GM20431 (cell line): ENCODE results near the gene DPYSL5.
"Not testable (repeated sequence)": the region's sequence is repeated elsewhere in the genome, so short reads cannot be mapped to it uniquely, and the experiment has no call there.

Experiments
- in situ Hi-C: fragments of 300-500 bp; cut with MseI, MboI; formaldehyde crosslinking; loops from one replicate; pipeline ENCODE4 v1.15.0; 2020; ENCODE audit warnings: low sequenced_read_pairs; ENCODE audit not compliant: unreplicated experiment

DPYSL5 gene

GRCh38 chr2:26847655-26848335, at the start of gene DPYSL5:
Gene DPYSL5 (plus strand): TSS chr2:26848132. CDS start chr2:26898500, 50,368 bp downstream.
- in situ Hi-C loops: loop anchor here (25.0 kb wide), 1 partner anchor 440 kb away; the partner anchor contains the start of genes DNAJC5G and TRIM54

GRCh38 chr2:26801328-26801727, 46.6 kb upstream of the DPYSL5 start:
- in situ Hi-C loops: no loop called here

GRCh38 chr2:26801796-26802195, 46.1 kb upstream of the DPYSL5 start:
- in situ Hi-C loops: no loop called here

- in situ Hi-C loops: no loop called here
These were observed 42.7 kb upstream of the DPYSL5 start for GRCh38 chr2:26805241-26805676.

- in situ Hi-C loops: no loop called here
These were observed 40.0 kb upstream of the DPYSL5 start for GRCh38 chr2:26807788-26808460.

GRCh38 chr2:26809211-26809610, 38.7 kb upstream of the DPYSL5 start:
- in situ Hi-C loops: no loop called here

GRCh38 chr2:26809876-26810577, 37.9 kb upstream of the DPYSL5 start:
- in situ Hi-C loops: no loop called here

GRCh38 chr2:26811261-26811660, 36.7 kb upstream of the DPYSL5 start:
- in situ Hi-C loops: no loop called here

GRCh38 chr2:26811791-26812694, 35.9 kb upstream of the DPYSL5 start:
- in situ Hi-C loops: no loop called here

GRCh38 chr2:26812731-26813130, 35.2 kb upstream of the DPYSL5 start:
- in situ Hi-C loops: no loop called here

GRCh38 chr2:26814072-26814765, 33.7 kb upstream of the DPYSL5 start:
- in situ Hi-C loops: not testable (repeated sequence)

- in situ Hi-C loops: no loop called here
These were observed 31.0 kb upstream of the DPYSL5 start for GRCh38 chr2:26816893-26817292.

- in situ Hi-C loops: no loop called here
These were observed 29.7 kb upstream of the DPYSL5 start for GRCh38 chr2:26818255-26818654.

GRCh38 chr2:26818972-26819371, 29.0 kb upstream of the DPYSL5 start:
- in situ Hi-C loops: no loop called here

- in situ Hi-C loops: no loop called here
These were observed 27.0 kb upstream of the DPYSL5 start for GRCh38 chr2:26820932-26821331.

GRCh38 chr2:26822877-26823276, 25.1 kb upstream of the DPYSL5 start:
- in situ Hi-C loops: no loop called here

- in situ Hi-C loops: loop anchor here (25.0 kb wide), 1 partner anchor 449 kb away; the partner anchor contains the start of genes DNAJC5G and TRIM54
These were observed 9.6 kb upstream of the DPYSL5 start for GRCh38 chr2:26838121-26838906.

GRCh38 chr2:26840937-26841610, 6.9 kb upstream of the DPYSL5 start:
- in situ Hi-C loops: loop anchor here (25.0 kb wide), 1 partner anchor 446 kb away; the partner anchor contains the start of genes DNAJC5G and TRIM54
